K562 treated with DMSO at 1 percent for 4 hours (cell line): ENCODE results near the gene DLAT. TPM values are rescaled to one million over a fixed set of nuclear protein-coding genes. Genes with fewer than 3 reads are reported as not detected.

Experiments
- total RNA-seq: library from RNA; unstranded; fragments of 300-600 nt; gene quantifications from 2 replicates; pipeline ENCODE4 v1.2.3, GENCODE V29; 2022; ENCODE audit not compliant: insufficient read depth

The DLAT gene
- 35.0 and 35.8 TPM in 2 replicates for total RNA-seq

GRCh38 chr11:112024773-112025678 lies at the start of gene DLAT:
DLAT (plus strand) TSS chr11:112025408; CDS start chr11:112025473, 65 bp downstream.

DNA sequence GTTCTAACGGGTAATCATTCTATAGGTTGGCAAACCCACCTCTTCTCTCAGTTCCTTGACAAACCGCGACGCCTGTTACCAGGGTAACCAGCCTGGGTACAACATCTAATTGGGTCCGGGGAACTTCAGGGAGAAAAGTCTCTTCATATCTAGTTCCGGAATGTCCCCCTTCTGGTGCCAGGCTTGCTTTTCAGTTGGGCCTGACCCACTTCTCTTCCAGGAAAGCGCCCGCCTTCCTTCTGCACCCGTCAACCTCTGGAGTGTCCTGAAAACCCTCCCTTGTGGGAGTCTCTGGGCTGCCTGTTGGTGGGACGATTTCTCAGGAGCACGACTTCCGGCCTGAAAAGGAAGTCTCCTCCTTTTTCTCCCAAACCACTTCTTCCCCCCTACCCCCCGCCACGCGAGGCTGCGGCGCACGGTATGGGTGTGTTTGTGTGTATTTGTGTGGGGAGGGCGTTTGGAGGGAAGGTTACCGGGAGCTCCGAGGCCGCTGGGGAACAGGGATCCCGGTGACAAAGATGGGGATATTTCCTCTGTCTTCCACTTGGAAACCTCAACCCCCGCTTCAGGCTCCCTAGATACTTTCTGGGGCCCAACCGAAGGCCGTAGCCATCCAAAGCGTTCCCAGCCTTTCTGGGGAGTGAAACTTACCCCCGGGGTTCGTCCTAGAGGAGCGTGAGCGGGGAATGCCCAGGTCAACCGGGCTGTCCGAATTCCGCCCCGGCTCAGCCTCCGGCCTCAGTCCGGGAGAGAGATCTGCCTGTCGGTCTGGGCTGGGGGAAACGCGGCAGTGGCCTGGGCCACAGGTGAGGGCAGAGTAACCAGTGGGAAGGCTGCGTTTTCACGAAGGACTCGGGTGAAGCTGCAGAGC lies 49.0 kb downstream of the DLAT start, which contains the start of the genes NKAPD1 and PIH1D2:
NKAPD1 (plus strand) TSS at position 359 of the 871 bp plus-strand sequence. CDS start 1,276 bp downstream, outside the sequence.
PIH1D2 (minus strand) TSS at position 77 of the 871 bp plus-strand sequence. CDS start 843 bp downstream, outside the sequence.

DNA sequence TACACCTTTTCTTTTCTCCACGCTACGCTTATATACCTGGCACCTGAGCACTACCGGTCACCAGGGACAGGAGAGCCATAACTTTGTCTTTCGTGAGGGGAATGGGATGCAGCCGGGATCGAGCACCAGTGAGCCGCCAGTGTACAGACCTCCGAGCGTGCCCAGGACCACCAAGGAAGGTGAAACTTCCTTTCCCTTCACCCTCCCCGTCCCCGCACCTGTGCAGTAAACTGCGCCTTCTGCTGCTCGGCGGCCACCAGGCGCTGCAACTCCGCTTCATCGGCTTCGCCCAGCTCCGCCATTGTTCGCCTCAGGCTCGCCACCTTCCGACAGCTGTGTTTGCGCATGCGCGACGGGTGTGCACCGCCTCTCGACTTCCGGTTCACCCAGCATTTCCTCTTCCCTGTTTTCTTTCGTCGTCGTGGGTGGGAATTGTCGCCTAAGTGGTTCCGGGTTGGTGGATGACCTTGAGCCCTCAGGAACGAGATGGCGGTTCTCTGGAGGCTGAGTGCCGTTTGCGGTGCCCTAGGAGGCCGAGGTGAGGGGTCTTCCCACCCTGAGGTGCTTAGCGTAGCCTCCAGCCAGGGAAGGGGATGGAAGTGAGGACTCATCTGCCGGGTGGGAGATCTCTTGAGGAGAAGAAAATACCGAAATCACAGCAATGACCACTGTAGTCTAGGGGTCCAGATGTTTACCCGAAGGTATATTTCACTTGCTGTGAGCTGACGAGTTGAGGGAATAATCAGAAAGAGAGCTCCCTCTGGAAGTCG lies 61.4 kb downstream of the DLAT start, which contains the start of the genes SDHD and TIMM8B:
SDHD (plus strand) TSS at position 452 of the 770 bp plus-strand sequence; CDS start at position 487, 35 bp downstream.
TIMM8B (minus strand) TSS at position 335 of the 770 bp plus-strand sequence; CDS start at position 302, 33 bp downstream.

Other genes with a start within 250 kb of the DLAT start
- gene ALG9, start 153.8 kb upstream of the DLAT start, total RNA-seq: 13.7 and 16.7 TPM in 2 replicates
- 0.74 and 0.84 TPM in 2 replicates for gene FDXACB1, start 146.2 kb upstream of the DLAT start, total RNA-seq
- 23.6 and 32.1 TPM in 2 replicates for gene CFAP68, start 145.9 kb upstream of the DLAT start, total RNA-seq
- gene CRYAB, start 113.6 kb upstream of the DLAT start, total RNA-seq: not detected in 2 replicates
- gene HSPB2, start 112.7 kb upstream of the DLAT start, total RNA-seq: not detected in 2 replicates
- 0.71 TPM in 1 of 2 replicates, not detected in the other for gene C11orf52, start 106.5 kb upstream of the DLAT start, total RNA-seq
- gene DIXDC1, start 88.1 kb upstream of the DLAT start, total RNA-seq: 1.4 and 1.9 TPM in 2 replicates
- gene PIH1D2, start 48.6 kb downstream of the DLAT start, total RNA-seq: 1.2 TPM in 1 of 2 replicates, not detected in the other
- gene NKAPD1, start 48.9 kb downstream of the DLAT start, total RNA-seq: 13.3 and 13.5 TPM in 2 replicates
- 45.8 and 65.1 TPM in 2 replicates for gene TIMM8B, start 61.3 kb downstream of the DLAT start, total RNA-seq
- 96.8 and 108 TPM in 2 replicates for gene SDHD, start 61.5 kb downstream of the DLAT start, total RNA-seq
- 19.1 and 23.1 TPM in 2 replicates for gene IL18, start 138.7 kb downstream of the DLAT start, total RNA-seq
- gene TEX12, start 142.0 kb downstream of the DLAT start, total RNA-seq: not detected in 2 replicates
- gene BCO2, start 150.1 kb downstream of the DLAT start, total RNA-seq: 2.0 TPM in 1 of 2 replicates, not detected in the other
- 12.3 and 12.5 TPM in 2 replicates for gene PTS, start 201.0 kb downstream of the DLAT start, total RNA-seq
- gene PLET1, start 235.5 kb downstream of the DLAT start, total RNA-seq: not detected in 2 replicates